ENCODE results near the gene TIAM2.
"Not testable (repeated sequence)": the region's sequence is repeated elsewhere in the genome, so short reads cannot be mapped to it uniquely, and the experiment has no call there.

TIAM2 gene

GRCh38 chr6:155173488-155173887 lies 178.4 kb downstream of the TIAM2 start:
- DNase-seq, result no peak

GRCh38 chr6:155174576-155175211 lies 179.6 kb downstream of the TIAM2 start:
- peak; percentile 42 to 54 for DNase-seq

DNA sequence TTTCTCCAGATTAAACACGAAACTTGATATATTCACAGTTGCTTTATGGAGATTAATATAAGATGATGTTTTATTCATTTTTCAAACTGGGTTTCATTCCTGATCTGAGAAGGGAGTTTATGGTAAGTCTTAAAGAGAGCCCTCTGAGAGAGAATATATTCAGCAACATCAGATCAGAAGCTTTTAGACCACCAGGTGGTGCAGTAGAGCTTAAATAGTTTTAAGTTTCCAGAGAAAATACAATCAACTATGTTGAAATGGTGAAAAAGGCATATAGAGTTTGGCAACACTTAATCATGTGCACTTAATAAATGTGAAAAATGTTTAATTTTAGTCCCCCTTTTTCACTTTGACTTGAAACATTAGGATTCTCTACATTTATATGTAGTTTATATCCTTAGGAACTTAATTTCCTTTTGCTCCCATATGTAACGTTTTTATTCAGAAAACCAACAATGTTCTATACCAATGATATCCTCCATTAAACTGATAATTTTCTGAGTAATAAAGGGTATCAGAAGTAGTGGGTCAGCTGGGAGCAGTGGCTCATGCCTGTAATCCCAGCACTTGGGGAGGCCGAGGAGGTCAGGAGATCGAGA lies 182.3 kb downstream of the TIAM2 start:
- DNase-seq, result peak; percentile 57 to 65

- DNase-seq, result no peak
Observed at GRCh38 chr6:155181498-155181897, 186.4 kb downstream of the TIAM2 start.

- no peak for DNase-seq
Observed at GRCh38 chr6:155182103-155182502, 187.0 kb downstream of the TIAM2 start.

GRCh38 chr6:155183095-155183494 lies 188.0 kb downstream of the TIAM2 start:
- DNase-seq, result no peak

DNA sequence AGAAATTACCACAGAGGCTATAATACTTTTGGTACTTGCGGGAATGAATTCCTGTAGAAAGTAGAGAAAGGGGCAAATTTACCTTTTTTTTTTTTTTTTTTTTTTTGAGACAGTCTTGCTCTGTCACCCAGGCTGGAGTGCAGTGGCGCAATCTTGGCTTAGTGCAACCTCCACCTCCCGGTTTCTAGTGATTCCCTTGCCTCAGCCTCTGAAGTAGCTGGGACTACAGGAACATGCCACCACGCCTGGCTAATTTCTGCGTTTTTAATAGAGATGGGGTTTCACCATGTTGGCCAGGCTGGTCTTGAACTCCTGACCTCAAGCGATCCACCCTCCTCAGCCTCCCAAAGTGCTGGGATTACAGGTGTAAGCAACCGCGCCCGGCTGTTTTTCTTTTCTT lies 189.9 kb downstream of the TIAM2 start:
- not testable (repeated sequence) for DNase-seq

DNA sequence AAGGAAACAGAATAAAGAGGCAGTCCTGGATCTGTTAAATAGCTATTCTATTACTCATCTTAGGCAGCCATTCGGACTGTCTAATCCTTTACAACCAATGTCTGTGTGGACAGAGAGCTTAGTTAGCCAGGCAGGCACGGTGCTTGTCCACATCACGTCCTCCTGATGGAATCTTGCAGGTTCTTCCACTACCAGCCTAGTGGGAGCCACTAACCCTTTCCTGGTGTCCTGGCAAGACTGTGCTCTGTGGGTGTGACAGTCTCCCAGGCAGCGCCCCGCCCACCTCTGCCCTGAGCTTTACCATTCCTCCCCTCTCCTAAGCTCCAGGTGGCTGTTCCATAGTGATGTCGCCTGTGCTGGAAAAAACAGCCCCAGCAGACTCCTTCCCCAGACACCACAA lies 190.4 kb downstream of the TIAM2 start:
- DNase-seq, result no peak

DNA sequence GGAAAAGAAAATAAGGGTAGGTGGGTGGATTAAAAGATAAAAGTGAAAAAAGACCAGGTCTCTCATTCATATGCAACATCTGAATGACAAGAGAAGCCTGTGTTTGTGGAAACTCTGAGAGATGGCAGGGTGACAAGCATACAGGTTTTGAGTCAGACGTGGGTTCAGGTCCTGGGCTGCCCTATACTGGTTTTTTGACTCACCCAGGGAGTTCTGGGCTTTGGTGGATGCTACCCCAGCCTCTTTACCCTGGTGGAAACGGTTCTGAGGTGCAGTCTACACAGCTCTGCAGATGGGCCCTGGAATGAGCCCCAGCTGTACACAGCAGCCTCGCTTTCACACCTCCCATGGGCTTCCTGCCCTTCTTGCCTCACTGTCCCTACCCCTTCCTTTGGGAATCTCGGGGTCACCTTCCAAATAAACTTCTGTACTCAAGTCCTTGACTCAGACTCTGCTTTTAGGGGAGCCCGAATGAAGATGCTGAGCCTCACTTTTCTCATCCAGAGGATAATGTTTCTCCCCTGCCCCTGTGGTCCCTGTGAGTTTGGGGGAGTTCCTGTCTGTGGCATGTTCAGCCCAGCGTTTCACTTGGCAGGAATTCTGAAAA lies 191.0 kb downstream of the TIAM2 start:
- peak; percentile 55 to 56 for DNase-seq

DNA sequence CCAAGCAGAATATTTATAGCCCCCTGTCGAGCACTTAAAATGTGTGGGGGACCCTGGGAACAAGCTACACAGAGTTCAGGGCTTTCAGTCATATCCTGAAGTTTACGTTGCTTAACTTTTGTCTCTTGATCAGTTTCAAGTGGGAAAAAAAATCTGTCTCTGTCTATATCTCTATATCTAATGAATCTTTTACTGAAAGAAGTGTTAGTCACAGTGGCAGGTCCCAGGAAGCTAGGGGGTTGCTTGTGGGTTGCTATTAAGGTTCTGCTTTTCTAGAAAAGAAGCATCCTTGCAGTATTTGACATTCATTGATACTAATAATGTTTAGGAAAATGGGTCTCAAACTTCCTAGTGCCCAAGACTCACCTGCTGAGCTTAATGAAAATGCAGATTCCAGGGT lies 192.0 kb downstream of the TIAM2 start:
- no peak for DNase-seq

DNA sequence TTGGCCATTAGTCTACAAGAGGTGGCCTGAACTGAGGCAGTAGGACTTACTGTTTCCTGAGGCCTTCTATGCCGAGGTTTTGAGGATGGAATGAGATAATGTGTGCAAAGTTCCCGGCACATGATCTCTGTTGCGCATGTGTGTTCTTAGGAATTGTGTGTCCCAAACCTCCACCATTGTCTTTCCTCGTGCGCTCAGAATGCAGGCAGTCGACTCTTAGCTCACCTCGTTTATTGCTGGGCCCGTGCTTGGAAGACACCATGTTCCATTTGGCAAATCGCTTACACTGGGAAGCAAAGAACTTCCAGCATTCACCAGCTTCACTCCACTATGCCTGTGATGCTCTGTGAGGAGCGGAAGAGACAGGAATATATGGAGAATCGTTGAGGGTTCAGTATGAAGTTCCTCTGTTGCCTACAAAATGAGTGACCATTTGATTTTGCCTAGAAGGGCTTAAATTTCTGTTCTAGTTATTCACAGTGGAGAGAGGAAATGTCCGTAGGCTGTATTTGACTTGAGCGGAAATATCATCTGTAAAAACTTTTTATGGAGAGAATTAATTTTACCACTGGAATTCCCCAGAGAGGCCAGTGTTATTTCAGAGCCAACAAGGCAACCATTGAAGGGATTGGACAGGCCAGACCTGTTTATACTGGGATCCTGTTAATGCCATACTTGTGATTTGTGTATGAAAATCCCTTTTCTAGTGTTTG lies 193.0 kb downstream of the TIAM2 start:
- no peak for DNase-seq

GRCh38 chr6:155188707-155189496 lies 193.8 kb downstream of the TIAM2 start:
- no peak for DNase-seq

- no peak for DNase-seq
Observed at GRCh38 chr6:155190677-155191076, 195.6 kb downstream of the TIAM2 start.

- DNase-seq, result no peak
Observed at GRCh38 chr6:155193526-155193925, 198.4 kb downstream of the TIAM2 start.

DNA sequence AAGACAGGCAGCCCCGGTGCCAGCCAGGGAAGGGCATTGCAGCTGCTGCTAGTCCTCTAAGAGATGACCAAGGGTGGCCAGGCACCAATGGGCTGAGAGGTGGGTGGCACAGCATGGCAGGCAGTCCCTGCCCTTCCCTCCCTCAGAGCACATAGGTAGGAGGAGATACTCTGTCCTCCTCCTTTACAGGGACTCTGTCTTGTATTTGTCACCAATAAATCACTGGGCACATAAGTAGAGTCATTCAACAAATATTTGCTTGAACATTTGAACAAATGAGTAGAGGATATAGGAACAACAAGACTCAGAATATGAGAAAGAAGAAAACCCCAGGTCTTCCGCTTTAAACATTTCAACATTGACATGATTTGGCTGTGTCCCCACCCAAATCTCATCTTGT lies 199.3 kb downstream of the TIAM2 start:
- DNase-seq, result no peak

GRCh38 chr6:155195903-155196302 lies 200.8 kb downstream of the TIAM2 start:
- DNase-seq, result no peak

GRCh38 chr6:155196911-155197310 lies 201.8 kb downstream of the TIAM2 start:
- no peak for DNase-seq

DNA sequence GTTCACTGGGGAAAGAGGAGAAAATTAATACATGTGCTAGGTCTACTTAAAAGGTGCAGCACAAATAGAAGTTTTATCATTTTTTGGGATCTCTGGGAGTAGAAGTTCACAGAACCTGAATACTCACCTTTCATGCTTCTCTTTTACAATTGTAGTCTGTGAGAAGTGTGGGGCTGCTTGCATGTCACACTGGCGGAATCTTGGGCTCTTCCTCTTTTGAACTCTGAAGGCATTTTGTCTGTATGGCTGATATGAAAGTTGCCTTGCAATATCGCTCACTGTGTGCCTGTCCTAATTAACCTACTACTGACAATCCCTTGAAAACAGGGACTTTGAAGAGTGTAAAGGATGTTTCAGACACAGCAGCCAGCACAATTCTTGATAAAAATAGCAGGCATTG lies 202.8 kb downstream of the TIAM2 start:
- DNase-seq, result no peak

DNA sequence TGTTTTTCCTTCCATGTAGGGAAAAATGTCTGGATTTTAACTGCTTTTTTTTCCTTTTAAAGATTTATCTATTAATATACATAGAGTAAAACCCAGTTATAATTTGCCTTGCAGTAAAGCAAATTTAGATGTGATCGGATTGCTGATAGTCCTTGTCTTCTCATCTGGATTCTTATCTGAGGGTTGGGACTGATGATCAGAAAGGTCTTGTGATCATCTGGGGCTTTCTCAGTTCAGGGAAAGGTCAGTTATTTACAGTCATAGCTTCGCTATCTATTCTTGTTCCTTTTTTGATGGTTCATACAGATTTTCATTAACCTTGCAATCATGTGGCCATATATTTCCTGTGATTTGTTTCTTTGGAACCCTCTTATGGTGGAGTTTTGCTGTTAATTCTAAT lies 204.9 kb downstream of the TIAM2 start:
- no peak for DNase-seq

DNA sequence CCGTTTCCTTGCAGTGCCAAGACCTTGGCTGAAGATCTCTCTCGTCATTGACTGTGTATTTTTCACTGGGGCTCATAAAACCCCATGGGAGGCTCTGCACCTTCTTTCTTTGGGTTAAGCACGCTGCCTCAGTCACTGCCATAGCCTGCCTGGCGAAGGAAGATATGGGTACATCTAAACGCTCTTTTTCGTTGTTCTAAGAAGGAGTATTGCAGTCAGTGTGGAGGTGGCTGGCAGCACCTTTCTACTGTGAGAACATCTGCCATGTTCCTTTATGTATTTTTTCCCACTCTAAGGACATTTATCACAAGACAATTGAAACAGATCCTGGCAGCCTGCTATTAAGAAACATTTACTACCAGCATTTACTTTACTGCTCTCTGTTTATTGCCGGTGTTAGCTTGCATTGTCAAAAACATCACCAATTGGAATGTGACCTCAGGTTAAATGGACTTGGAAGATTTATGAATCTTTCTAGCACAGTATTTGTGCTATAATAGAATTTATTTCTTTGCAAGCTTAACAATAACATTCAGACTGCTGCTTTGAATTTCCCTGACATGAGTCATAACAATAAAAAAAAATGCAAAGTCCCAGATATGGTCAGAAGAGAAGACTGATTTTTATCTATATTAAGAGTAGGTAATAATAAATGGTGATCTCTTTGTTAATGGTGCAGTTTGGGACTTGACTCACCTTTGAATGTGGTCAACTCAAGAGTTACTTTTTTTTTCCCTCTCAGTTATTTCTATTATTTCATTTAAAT lies 206.5 kb downstream of the TIAM2 start:
- DNase-seq, result no peak

DNA sequence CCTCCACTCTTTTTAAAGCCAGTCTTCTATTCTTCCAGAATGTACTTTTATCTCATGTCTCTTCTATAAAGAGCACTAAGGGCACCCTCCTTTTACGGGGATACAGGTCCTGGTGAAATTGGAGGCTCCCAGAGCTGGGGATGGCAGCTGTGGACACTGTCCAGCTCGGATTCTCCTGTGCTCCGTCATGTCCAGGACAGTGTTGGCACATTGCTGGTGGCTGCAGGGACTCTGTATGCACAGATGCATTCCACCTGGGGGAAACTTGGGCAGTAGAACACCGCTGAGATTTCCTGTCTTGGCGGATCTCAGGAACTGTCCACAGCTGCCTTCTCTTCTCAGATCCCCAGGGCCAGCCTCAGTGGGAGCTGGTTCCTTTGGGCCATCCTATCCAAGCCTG lies 212.1 kb downstream of the TIAM2 start:
- DNase-seq, result no peak

- DNase-seq, result no peak
Observed at GRCh38 chr6:155212106-155212505, 217.0 kb downstream of the TIAM2 start.

All from stimulated activated CD4-positive, alpha-beta T cell treated with anti-CD3 and anti-CD28 coated beads, Interleukin-2, amount 100 ng/mL, for 48 hours (primary cell).